Fibroblast of lung (primary cell): ENCODE results near the gene NEBL. TPM values are rescaled to one million over a fixed set of nuclear protein-coding genes. Genes with fewer than 3 reads are reported as not detected.
A peak's percentile ranks its signal among the peaks of the same experiment; 100 is the strongest.

ENCODE experiments used
- DNase-seq, 2 donors: peaks; one replicate each; pipeline versions ENCODE4 v3.0.0 to v3.0.0-alpha.2; 2010; ENCODE audit warnings: low read depth in 2 of 2
- H2AFZ ChIP-seq: 2 replicates; pipeline ENCODE4 v1.5.1; 2012; ENCODE audit warnings: low read length, control low read depth, inconsistent platforms
- H3K27ac ChIP-seq: 2 replicates; pipeline ENCODE4 v1.5.1; 2011; ENCODE audit warnings: low read length, control low read depth; ENCODE audit not compliant: insufficient read depth
- H3K27me3 ChIP-seq: 2 replicates; pipeline ENCODE4 v1.5.1; 2011; ENCODE audit warnings: mild to moderate bottlenecking, low read length; ENCODE audit not compliant: control insufficient read depth, insufficient read depth
- H3K36me3 ChIP-seq: 2 replicates; pipeline ENCODE4 v1.5.1; 2011; ENCODE audit warnings: low read length; ENCODE audit not compliant: control insufficient read depth, insufficient read depth
- H3K4me1 ChIP-seq: 2 replicates; pipeline ENCODE4 v1.5.1; 2011; ENCODE audit warnings: low read length; ENCODE audit not compliant: control insufficient read depth, insufficient read depth; ENCODE audit errors: extremely low read depth
- H3K4me2 ChIP-seq: 2 replicates; pipeline ENCODE4 v1.5.1; 2011; ENCODE audit warnings: low read length, control low read depth; ENCODE audit not compliant: insufficient read depth; ENCODE audit errors: extremely low read depth
- H3K4me3 ChIP-seq, 4 experiments: fragments of 200-600 bp in 1 of 4; sonication (generic) in 1 of 4; replicated peaks in 1 of 4; 2 replicates each; pipeline ENCODE4 v1.5.1; 2011 to 2016; ENCODE audit warnings: low read length in 4 of 4, low read depth in 3 of 4, mild to moderate bottlenecking in 3 of 4, control low read depth in 2 of 4, inconsistent platforms in 1 of 4, mixed read lengths in 1 of 4; ENCODE audit not compliant: insufficient read depth in 1 of 4; ENCODE audit errors: control extremely low read depth in 1 of 4
- H3K79me2 ChIP-seq: 2 replicates; pipeline ENCODE4 v1.5.1; 2012; ENCODE audit warnings: mild to moderate bottlenecking, low read length, inconsistent platforms; ENCODE audit not compliant: control insufficient read depth, insufficient read depth
- H3K9ac ChIP-seq: 2 replicates; pipeline ENCODE4 v1.5.1; 2011; ENCODE audit warnings: mild to moderate bottlenecking, low read length, control low read depth; ENCODE audit not compliant: insufficient read depth
- H3K9me3 ChIP-seq: 2 replicates; pipeline ENCODE4 v1.5.1; 2012; ENCODE audit warnings: low read depth, low read length; ENCODE audit not compliant: control insufficient read depth, insufficient read depth
- H4K20me1 ChIP-seq: 2 replicates; pipeline ENCODE4 v1.5.1; 2011; ENCODE audit warnings: low read length; ENCODE audit not compliant: control insufficient read depth, insufficient read depth; ENCODE audit errors: extremely low read depth
- EZH2 ChIP-seq: IDR thresholded peaks from 2 replicates; pipeline ENCODE4 v1.5.1; 2012; ENCODE audit warnings: low read length, control low read depth, mild to moderate bottlenecking; ENCODE audit errors: missing control alignments
- polyA plus RNA-seq, 2 donors: library from polyadenylated mRNA; depleted of rRNA in 1 of 2; stranded (reverse) in 1 of 2; unstranded in 1 of 2; fragments of >200 nt; gene quantifications; 2 replicates each; pipeline ENCODE4 v1.2.1, GENCODE V29; 2011 to 2012; ENCODE audit warnings: missing spikeins in 1 of 2
- total RNA-seq: library from RNA; depleted of rRNA; stranded (reverse); fragments of >200 nt; gene quantifications from 2 replicates; pipeline ENCODE4 v1.2.1, GENCODE V29; 2014
- TF ChIP-seq, protein P1 (sequence below), 2 donors: IDR thresholded peaks in 1 of 2; conservative IDR thresholded peaks in 1 of 2; 1 replicate in 1 of 2; 2 replicates in 1 of 2; pipeline ENCODE4 v1.5.1; 2011 to 2012; ENCODE audit warnings: low read length in 2 of 2, control low read depth in 1 of 2, inconsistent platforms in 1 of 2, low read depth in 1 of 2, mild to moderate bottlenecking in 1 of 2

NEBL gene
- total and polyA plus RNA-seq, 2 donors (not counting 1 experiment from before 2014, with no cell fraction given), result 0.11 to 0.33 TPM

DNA sequence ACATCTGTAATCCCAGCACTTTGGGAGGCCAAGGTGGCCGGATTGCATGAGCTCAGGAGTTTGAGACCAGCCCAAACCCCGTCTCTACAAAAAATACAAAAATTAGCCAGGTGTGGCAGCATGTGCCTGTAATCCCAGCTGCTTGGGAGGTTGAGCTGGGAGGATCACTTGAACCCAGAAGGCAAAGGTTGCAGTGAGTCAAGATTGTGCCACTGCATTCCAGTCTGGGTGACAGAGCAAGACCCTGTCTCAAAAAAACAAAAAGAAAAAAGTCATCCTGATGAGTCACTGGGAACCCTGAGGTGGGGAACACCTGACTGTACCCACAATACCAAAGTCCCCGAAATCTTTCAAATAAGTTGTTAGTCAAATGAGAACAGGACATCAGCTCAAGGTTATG lies 80.0 kb downstream of the NEBL start:
- H3K27me3 ChIP-seq, result no peaks in the 10 kb centered on the region
- H3K9me3 ChIP-seq, result no peaks in the 10 kb centered on the region
- H3K79me2 ChIP-seq, result no peaks in the 10 kb centered on the region
- H3K36me3 ChIP-seq, result no peaks in the 10 kb centered on the region
- no peak for DNase-seq
- no peak overlapping the region for H3K4me3 ChIP-seq
- H3K4me2 ChIP-seq, result no peak overlapping the region
- no peak overlapping the region for H2AFZ ChIP-seq
- TF ChIP-seq, protein P1, sequence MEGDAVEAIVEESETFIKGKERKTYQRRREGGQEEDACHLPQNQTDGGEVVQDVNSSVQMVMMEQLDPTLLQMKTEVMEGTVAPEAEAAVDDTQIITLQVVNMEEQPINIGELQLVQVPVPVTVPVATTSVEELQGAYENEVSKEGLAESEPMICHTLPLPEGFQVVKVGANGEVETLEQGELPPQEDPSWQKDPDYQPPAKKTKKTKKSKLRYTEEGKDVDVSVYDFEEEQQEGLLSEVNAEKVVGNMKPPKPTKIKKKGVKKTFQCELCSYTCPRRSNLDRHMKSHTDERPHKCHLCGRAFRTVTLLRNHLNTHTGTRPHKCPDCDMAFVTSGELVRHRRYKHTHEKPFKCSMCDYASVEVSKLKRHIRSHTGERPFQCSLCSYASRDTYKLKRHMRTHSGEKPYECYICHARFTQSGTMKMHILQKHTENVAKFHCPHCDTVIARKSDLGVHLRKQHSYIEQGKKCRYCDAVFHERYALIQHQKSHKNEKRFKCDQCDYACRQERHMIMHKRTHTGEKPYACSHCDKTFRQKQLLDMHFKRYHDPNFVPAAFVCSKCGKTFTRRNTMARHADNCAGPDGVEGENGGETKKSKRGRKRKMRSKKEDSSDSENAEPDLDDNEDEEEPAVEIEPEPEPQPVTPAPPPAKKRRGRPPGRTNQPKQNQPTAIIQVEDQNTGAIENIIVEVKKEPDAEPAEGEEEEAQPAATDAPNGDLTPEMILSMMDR (conservative IDR thresholded peaks at IDR 0.05 in 1 of 2, IDR thresholded peaks at IDR 0.05 in 1 of 2; ENCODE audit: low read depth in 1 of 2, low read length in 2 of 2), result no peak
- TF ChIP-seq EZH2, result no peak
- no peaks in the 10 kb centered on the region for H4K20me1 ChIP-seq
- no peak overlapping the region for H3K27ac ChIP-seq
- no peaks in the 10 kb centered on the region for H3K4me1 ChIP-seq
- H3K9ac ChIP-seq, result no peak overlapping the region

DNA sequence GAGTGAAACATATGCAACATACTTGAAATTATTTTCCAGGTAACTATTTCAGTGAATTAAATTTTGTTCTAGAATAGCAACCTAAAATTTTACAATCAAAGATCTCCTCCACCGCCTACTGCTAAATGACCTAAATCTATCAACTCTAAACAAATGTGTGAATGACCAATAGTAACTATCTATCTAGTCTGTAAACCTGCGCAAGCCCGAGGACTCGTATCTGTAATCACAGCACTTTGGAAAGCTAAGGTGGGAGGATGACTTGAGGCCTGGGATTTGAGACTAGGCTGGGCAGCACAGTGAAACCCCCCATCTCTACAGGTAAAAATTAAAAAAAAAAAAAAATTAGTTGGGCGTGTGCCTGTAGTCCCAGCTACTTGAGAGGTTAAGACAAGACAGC lies 83.0 kb downstream of the NEBL start:
- Histone ChIP-seq H3K79me2 (no peaks in the 10 kb centered on the region), H3K4me1 (no peaks in the 10 kb centered on the region), H3K9me3 (no peaks in the 10 kb centered on the region), H3K4me3 (no peak overlapping the region), H3K9ac (no peak overlapping the region), H3K4me2 (no peak overlapping the region), H3K27me3 (no peaks in the 10 kb centered on the region), H2AFZ (no peak overlapping the region), H4K20me1 (no peaks in the 10 kb centered on the region), H3K27ac (no peak overlapping the region), H3K36me3 (no peaks in the 10 kb centered on the region)
- DNase-seq, result no peak
- TF ChIP-seq EZH2, result no peak
- TF ChIP-seq, protein P1 (conservative IDR thresholded peaks at IDR 0.05 in 1 of 2, IDR thresholded peaks at IDR 0.05 in 1 of 2; ENCODE audit: low read depth in 1 of 2, low read length in 2 of 2), result no peak

DNA sequence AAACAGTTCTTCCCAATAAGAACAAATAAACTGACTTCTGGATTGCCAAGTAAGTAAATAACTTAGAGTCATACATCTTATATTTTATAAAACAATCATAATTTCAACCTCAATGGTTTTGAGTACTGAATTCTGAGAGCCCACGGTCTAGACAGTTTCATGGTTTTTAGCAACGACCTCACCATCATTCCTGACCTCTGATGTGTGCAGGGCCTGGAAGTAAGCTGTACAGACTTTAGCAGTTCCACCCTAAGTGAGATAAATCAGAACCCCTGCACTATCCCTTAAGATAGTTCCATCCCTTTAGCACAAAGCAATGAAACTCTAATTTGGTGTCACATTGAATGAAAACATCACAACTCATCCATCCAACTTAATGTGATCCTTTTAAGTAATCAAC lies 86.0 kb downstream of the NEBL start:
- Histone ChIP-seq H3K36me3 (no peaks in the 10 kb centered on the region), H3K27me3 (no peaks in the 10 kb centered on the region), H3K4me1 (no peaks in the 10 kb centered on the region), H3K4me3 (no peak overlapping the region), H4K20me1 (no peaks in the 10 kb centered on the region), H3K79me2 (no peaks in the 10 kb centered on the region), H3K9me3 (no peaks in the 10 kb centered on the region), H3K27ac (no peak overlapping the region), H3K4me2 (no peak overlapping the region), H2AFZ (no peak overlapping the region), H3K9ac (no peak overlapping the region)
- TF ChIP-seq, protein P1 (conservative IDR thresholded peaks at IDR 0.05 in 1 of 2, IDR thresholded peaks at IDR 0.05 in 1 of 2; ENCODE audit: low read depth in 1 of 2, low read length in 2 of 2), result no peak
- DNase-seq, result peak in 1 of 2 donors; percentile 19
